GM19099 (cell line): ENCODE measurements around the gene TXNDC16.

Experiments
- POLR2A ChIP-seq: IDR thresholded peaks from 3 replicates; pipeline ENCODE4 v1.6.1; 2011; ENCODE audit warnings: low read depth; ENCODE audit not compliant: insufficient read length; ENCODE audit errors: extremely low read depth

Gene TXNDC16

GRCh38 chr14:52550661-52551060 lies 1.6 kb downstream of the TXNDC16 start:
- TF ChIP-seq POLR2A, result no peak

- TF ChIP-seq POLR2A, result no peak
Observed at GRCh38 chr14:52547526-52547925, 4.8 kb downstream of the TXNDC16 start.

- no peak for TF ChIP-seq POLR2A
Observed at GRCh38 chr14:52547027-52547426, 5.3 kb downstream of the TXNDC16 start.

GRCh38 chr14:52546318-52546670 lies 6.0 kb downstream of the TXNDC16 start:
- TF ChIP-seq POLR2A, result no peak

GRCh38 chr14:52545584-52546317 lies 6.6 kb downstream of the TXNDC16 start:
- TF ChIP-seq POLR2A, result no peak

GRCh38 chr14:52538623-52539022 lies 13.7 kb downstream of the TXNDC16 start:
- TF ChIP-seq POLR2A, result no peak

GRCh38 chr14:52536269-52536668 lies 16.0 kb downstream of the TXNDC16 start:
- no peak for TF ChIP-seq POLR2A

GRCh38 chr14:52531481-52531880 lies 20.8 kb downstream of the TXNDC16 start:
- TF ChIP-seq POLR2A, result no peak

- TF ChIP-seq POLR2A, result no peak
Observed at GRCh38 chr14:52527052-52527451, 25.3 kb downstream of the TXNDC16 start.

GRCh38 chr14:52522581-52523345 lies 29.5 kb downstream of the TXNDC16 start:
- no peak for TF ChIP-seq POLR2A

- TF ChIP-seq POLR2A, result no peak
Observed at GRCh38 chr14:52522033-52522432, 30.3 kb downstream of the TXNDC16 start.

GRCh38 chr14:52514046-52514811 lies 38.1 kb downstream of the TXNDC16 start:
- TF ChIP-seq POLR2A, result no peak

GRCh38 chr14:52513249-52513648 lies 39.1 kb downstream of the TXNDC16 start:
- no peak for TF ChIP-seq POLR2A

- TF ChIP-seq POLR2A, result no peak
Observed at GRCh38 chr14:52494444-52494843, 57.9 kb downstream of the TXNDC16 start.

GRCh38 chr14:52485350-52485960 lies 66.8 kb downstream of the TXNDC16 start:
- no peak for TF ChIP-seq POLR2A
